ENCODE results near the gene SUMF1. TPM values are rescaled to one million over a fixed set of nuclear protein-coding genes. Genes with fewer than 3 reads are reported as not detected.

Gene SUMF1
- total RNA-seq, 4 donors from 2014 or later, result 39.6 to 51.3 (median 47.0) TPM

- Histone ChIP-seq H3K27ac (no peak overlapping the region), H3K4me3 (no peak overlapping the region), H3K36me3 (peaks cover 0 to 25% of the 10 kb centered on the region in 2 donors), H3K27me3 (no peaks in the 10 kb centered on the region), H3K9me3 (no peaks in the 10 kb centered on the region), H3K4me1 (peaks cover 0 to 13% (median 0%) of the 10 kb centered on the region in 3 donors)
- no peak for ATAC-seq
- WGBS, 2 donors (ENCODE audit: low coverage in 1 of 2), result 80 to 100% methylated on average over 1 to 2 of the region's 2 CpGs
- TF ChIP-seq CTCF (IDR thresholded peaks at IDR 0.05) (no peak), POLR2AphosphoS5 (IDR thresholded peaks at IDR 0.05) (no peak), EP300 (IDR thresholded peaks at IDR 0.05) (no peak), POLR2A (IDR thresholded peaks at IDR 0.05) (no peak)
Observed at GRCh38 chr3:4421121-4421520, 45.9 kb downstream of the SUMF1 start.

- Histone ChIP-seq H3K36me3 (peaks cover 0 to 35% of the 10 kb centered on the region in 2 donors), H3K9me3 (no peaks in the 10 kb centered on the region), H3K4me1 (peaks cover 0 to 13% (median 0%) of the 10 kb centered on the region in 3 donors), H3K27ac (no peak overlapping the region), H3K4me3 (no peak overlapping the region), H3K27me3 (no peaks in the 10 kb centered on the region)
- 100% methylated on average over 1 of the region's 1 CpG for WGBS, 2 donors (ENCODE audit: low coverage in 1 of 2)
- ATAC-seq, result no peak
- TF ChIP-seq CTCF (IDR thresholded peaks at IDR 0.05) (no peak), POLR2AphosphoS5 (IDR thresholded peaks at IDR 0.05) (no peak), POLR2A (IDR thresholded peaks at IDR 0.05) (no peak)
Observed at GRCh38 chr3:4419920-4420319, 47.1 kb downstream of the SUMF1 start.

GRCh38 chr3:4419386-4419785, 47.7 kb downstream of the SUMF1 start:
- no peaks in the 10 kb centered on the region for H3K27me3 ChIP-seq
- peaks cover 0 to 41% of the 10 kb centered on the region in 2 donors for H3K36me3 ChIP-seq
- WGBS, 2 donors (ENCODE audit: low coverage in 1 of 2), result 70 to 89% methylated on average over 3 of the region's 3 CpGs
- ATAC-seq, result no peak
- no peak overlapping the region for H3K27ac ChIP-seq
- no peak overlapping the region for H3K4me3 ChIP-seq
- no peaks in the 10 kb centered on the region for H3K9me3 ChIP-seq
- TF ChIP-seq CTCF (IDR thresholded peaks at IDR 0.05) (no peak), POLR2AphosphoS5 (IDR thresholded peaks at IDR 0.05) (no peak), EP300 (IDR thresholded peaks at IDR 0.05) (no peak), POLR2A (IDR thresholded peaks at IDR 0.05) (no peak)
- peaks cover 0 to 13% (median 0%) of the 10 kb centered on the region in 3 donors for H3K4me1 ChIP-seq

GRCh38 chr3:4418156-4418555, 48.9 kb downstream of the SUMF1 start:
- 70 to 80% methylated on average over 2 of the region's 4 CpGs for WGBS, 2 donors (ENCODE audit: low coverage in 1 of 2)
- Histone ChIP-seq H3K36me3 (peaks cover 0 to 52% of the 10 kb centered on the region in 2 donors), H3K4me1 (peaks cover 0 to 13% (median 0%) of the 10 kb centered on the region in 3 donors), H3K9me3 (no peaks in the 10 kb centered on the region), H3K27me3 (no peaks in the 10 kb centered on the region), H3K27ac (peak overlapping the region in 3 of 4 donors; percentile 1 to 39 (median 21)), H3K4me3 (no peak overlapping the region)
- TF ChIP-seq CTCF (IDR thresholded peaks at IDR 0.05) (no peak), POLR2AphosphoS5 (IDR thresholded peaks at IDR 0.05) (no peak), EP300 (IDR thresholded peaks at IDR 0.05) (no peak), POLR2A (IDR thresholded peaks at IDR 0.05) (no peak)
- ATAC-seq, result no peak

GRCh38 chr3:4417449-4417848, 49.6 kb downstream of the SUMF1 start:
- WGBS, 2 donors (ENCODE audit: low coverage in 1 of 2), result 25 to 57% methylated on average over 1 of the region's 1 CpG
- H3K36me3 ChIP-seq, result peaks cover 0 to 58% of the 10 kb centered on the region in 2 donors

More at GRCh38 chr3:4417449-4417848, 49.6 kb downstream of the SUMF1 start:
- Histone ChIP-seq H3K4me1 (peaks cover 0 to 13% (median 0%) of the 10 kb centered on the region in 3 donors), H3K27ac (peak overlapping the region in 3 of 4 donors; percentile 1 to 39 (median 21)), H3K9me3 (no peaks in the 10 kb centered on the region), H3K4me3 (no peak overlapping the region), H3K27me3 (no peaks in the 10 kb centered on the region)
- no peak for ATAC-seq
- TF ChIP-seq EP300 (IDR thresholded peaks at IDR 0.05) (no peak), POLR2AphosphoS5 (IDR thresholded peaks at IDR 0.05) (no peak), CTCF (IDR thresholded peaks at IDR 0.05) (no peak), POLR2A (IDR thresholded peaks at IDR 0.05) (no peak)
